MM.1S (cell line): ENCODE data around the gene PIMREG.

ENCODE experiments used
- DNase-seq: peaks from one replicate; pipeline ENCODE4 v3.0.0-alpha.2; 2015
- H2AFZ ChIP-seq: fragments of 300-600 bp; sonication (generic); 2 replicates; pipeline ENCODE4 v1.6.0; 2016; ENCODE audit warnings: antibody characterized with exemption, low read length
- H3F3A ChIP-seq: fragments of 300-600 bp; sonication (generic); 2 replicates; pipeline ENCODE4 v1.6.1; 2016; ENCODE audit warnings: mild to moderate bottlenecking, antibody characterized with exemption, low read length, moderate library complexity, mixed read lengths; ENCODE audit not compliant: insufficient read depth
- H3K27ac ChIP-seq: fragments of 300-600 bp; sonication (generic); 2 replicates; pipeline ENCODE4 v1.5.1; 2016; ENCODE audit warnings: mild to moderate bottlenecking, low read length
- H3K27me3 ChIP-seq: fragments of 300-600 bp; sonication (generic); replicated peaks from 2 replicates; pipeline ENCODE4 v1.6.0; 2016; ENCODE audit warnings: low read length; ENCODE audit not compliant: insufficient read depth
- H3K36me3 ChIP-seq: fragments of 300-600 bp; sonication (generic); replicated peaks from 2 replicates; pipeline ENCODE4 v1.6.1; 2016; ENCODE audit warnings: mild to moderate bottlenecking, low read length, mixed read lengths; ENCODE audit not compliant: insufficient read depth
- H3K4me1 ChIP-seq: fragments of 300-600 bp; sonication (generic); 2 replicates; pipeline ENCODE4 v1.6.1; 2016; ENCODE audit warnings: low read length, mixed read lengths
- H3K4me2 ChIP-seq: fragments of 300-600 bp; sonication (generic); 2 replicates; pipeline ENCODE4 v1.6.0; 2016; ENCODE audit warnings: low read depth, low read length
- H3K4me3 ChIP-seq: fragments of 300-600 bp; sonication (generic); 2 replicates; pipeline ENCODE4 v1.5.1; 2016; ENCODE audit warnings: low read length, mixed read lengths
- H3K79me2 ChIP-seq: fragments of 300-600 bp; sonication (generic); 2 replicates; pipeline ENCODE4 v1.6.1; 2016; ENCODE audit warnings: mixed run types, low read length, mixed read lengths
- H3K9ac ChIP-seq: fragments of 300-600 bp; sonication (generic); 2 replicates; pipeline ENCODE4 v1.6.1; 2016; ENCODE audit warnings: low read length, mixed read lengths
- H3K9me2 ChIP-seq: fragments of 300-600 bp; sonication (generic); replicated peaks from 2 replicates; pipeline ENCODE4 v1.6.1; 2016; ENCODE audit warnings: mild to moderate bottlenecking, low read length, mixed read lengths; ENCODE audit not compliant: insufficient read depth
- H3K9me3 ChIP-seq: fragments of 300-600 bp; sonication (generic); replicated peaks from 2 replicates; pipeline ENCODE4 v1.6.1; 2016; ENCODE audit warnings: mild to moderate bottlenecking, low read length, mixed read lengths; ENCODE audit not compliant: insufficient read depth
- H4K20me1 ChIP-seq: fragments of 300-600 bp; sonication (generic); 2 replicates; pipeline ENCODE4 v1.6.1; 2016; ENCODE audit warnings: mild to moderate bottlenecking, low read length, moderate library complexity, mixed read lengths; ENCODE audit not compliant: insufficient read depth
- CTCF ChIP-seq: fragments of 300-600 bp; sonication (generic); IDR thresholded peaks from 2 replicates; pipeline ENCODE4 v1.5.1; 2016; ENCODE audit warnings: antibody characterized with exemption, low read length, mixed read lengths
- EZH2 ChIP-seq: fragments of 300-600 bp; sonication (generic); optimal IDR thresholded peaks from 2 replicates; pipeline ENCODE3; 2017; ENCODE audit warnings: low read depth, mild to moderate bottlenecking, antibody characterized with exemption, low read length, mixed read lengths
- EZH2phosphoT487 ChIP-seq: fragments of 300-600 bp; sonication (generic); IDR thresholded peaks from 2 replicates; pipeline ENCODE4 v1.6.1; 2018; ENCODE audit warnings: antibody characterized with exemption, low read length

Gene PIMREG

GRCh38 chr17:6437466-6437865 lies 6.8 kb upstream of the PIMREG start:
- DNase-seq: no peak
- TF ChIP-seq EZH2: no peak
- TF ChIP-seq EZH2phosphoT487: no peak
- no peak for TF ChIP-seq CTCF
- Histone ChIP-seq H3K9ac (no peak overlapping the region), H3K36me3 (no peaks in the 10 kb centered on the region), H3K27me3 (peaks cover 34% of the 10 kb centered on the region), H3K4me3 (no peak overlapping the region), H3K4me2 (no peak overlapping the region), H3K9me2 (no peaks in the 10 kb centered on the region), H3K79me2 (no peaks in the 10 kb centered on the region), H2AFZ (no peak overlapping the region), H3K9me3 (no peaks in the 10 kb centered on the region), H3K27ac (no peak overlapping the region), H3F3A (no peaks in the 10 kb centered on the region), H4K20me1 (no peaks in the 10 kb centered on the region), H3K4me1 (no peaks in the 10 kb centered on the region)

- Histone ChIP-seq H3K27ac (no peak overlapping the region), H4K20me1 (no peaks in the 10 kb centered on the region), H3F3A (no peaks in the 10 kb centered on the region), H2AFZ (no peak overlapping the region), H3K27me3 (peaks cover 30% of the 10 kb centered on the region), H3K9me2 (no peaks in the 10 kb centered on the region), H3K36me3 (no peaks in the 10 kb centered on the region), H3K4me1 (no peaks in the 10 kb centered on the region), H3K9ac (no peak overlapping the region), H3K4me2 (no peak overlapping the region), H3K4me3 (no peak overlapping the region), H3K9me3 (no peaks in the 10 kb centered on the region), H3K79me2 (no peaks in the 10 kb centered on the region)
- no peak for DNase-seq
- TF ChIP-seq EZH2 (no peak), CTCF (no peak), EZH2phosphoT487 (no peak)
Observed at GRCh38 chr17:6437956-6438355, 6.3 kb upstream of the PIMREG start.

- TF ChIP-seq EZH2phosphoT487 (no peak), EZH2 (no peak), CTCF (no peak)
- DNase-seq: no peak
- Histone ChIP-seq H3K4me1 (no peaks in the 10 kb centered on the region), H3K9me2 (no peaks in the 10 kb centered on the region), H3K36me3 (no peaks in the 10 kb centered on the region), H3K4me2 (no peak overlapping the region), H2AFZ (no peak overlapping the region), H3F3A (no peaks in the 10 kb centered on the region), H3K27me3 (peaks cover 22% of the 10 kb centered on the region), H3K79me2 (no peaks in the 10 kb centered on the region), H3K9me3 (no peaks in the 10 kb centered on the region), H3K27ac (no peak overlapping the region), H3K9ac (no peak overlapping the region), H3K4me3 (no peak overlapping the region), H4K20me1 (no peaks in the 10 kb centered on the region)
Observed at GRCh38 chr17:6439951-6440350, 4.3 kb upstream of the PIMREG start.

GRCh38 chr17:6442775-6443174 lies 1.5 kb upstream of the PIMREG start:
- no peaks in the 10 kb centered on the region for H3K79me2 ChIP-seq
- no peaks in the 10 kb centered on the region for H3K4me1 ChIP-seq
- DNase-seq: no peak
- H2AFZ ChIP-seq: no peak overlapping the region
- H3F3A ChIP-seq: no peaks in the 10 kb centered on the region
- H3K9ac ChIP-seq: no peak overlapping the region
- H3K27me3 ChIP-seq: peaks cover 8% of the 10 kb centered on the region
- H3K9me3 ChIP-seq: no peaks in the 10 kb centered on the region
- TF ChIP-seq CTCF (no peak), EZH2phosphoT487 (no peak), EZH2 (no peak)
- no peak overlapping the region for H3K4me3 ChIP-seq
- H4K20me1 ChIP-seq: no peaks in the 10 kb centered on the region
- no peak overlapping the region for H3K27ac ChIP-seq
- no peaks in the 10 kb centered on the region for H3K9me2 ChIP-seq
- H3K36me3 ChIP-seq: no peaks in the 10 kb centered on the region
- no peak overlapping the region for H3K4me2 ChIP-seq
